ENCODE data around the gene OR4M1.

- TF ChIP-seq CTCF (IDR thresholded peaks at IDR 0.05; ENCODE audit: low read depth, low read length) (no peak), EZH2phosphoT487 (IDR thresholded peaks at IDR 0.05; ENCODE audit: low read depth) (no peak)
Observed at GRCh38 chr14:19823765-19824164, 50.5 kb downstream of the OR4M1 start.

Data from OCI-LY3 (cell line).